Erythroblast (primary cell): ENCODE measurements around the gene THSD4.

Source experiments
- GATA1 ChIP-seq: IDR thresholded peaks from 2 replicates; pipeline ENCODE4 v1.6.1; 2011; ENCODE audit warnings: low read depth, mild to moderate bottlenecking, control low read depth, low read length, moderate library complexity
- POLR2A ChIP-seq: IDR thresholded peaks from 2 replicates; pipeline ENCODE4 v1.6.1; 2011; ENCODE audit warnings: mild to moderate bottlenecking, low read length

DNA sequence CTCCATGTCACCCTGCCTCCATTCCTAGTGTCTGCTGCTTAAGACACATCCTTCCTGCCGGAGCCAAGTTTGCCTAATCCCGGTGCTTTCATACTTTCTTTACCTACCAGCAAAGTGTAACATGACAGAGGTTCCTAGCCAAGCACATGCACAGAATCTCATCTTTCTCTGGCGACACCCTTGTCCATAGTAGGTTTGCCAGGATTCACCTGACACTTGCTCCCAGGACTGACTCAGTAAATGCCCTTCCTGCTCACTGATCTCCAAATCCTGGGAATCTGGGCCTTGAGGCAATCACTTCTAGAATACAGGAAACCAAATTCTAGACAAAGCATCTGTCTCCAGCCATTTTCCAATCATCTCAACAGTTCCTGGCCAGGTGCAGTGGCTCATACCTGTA is 684.9 kb downstream of the THSD4 start:
- TF ChIP-seq POLR2A (no peak), GATA1 (no peak)
